IPS-20b (cell line): ENCODE measurements around the gene ZNF333.

ENCODE experiments used
- H3K27ac ChIP-seq: one replicate; pipeline ENCODE4 v1.5.1; 2013; ENCODE audit warnings: low read length
- H3K27me3 ChIP-seq: 2 replicates; pipeline ENCODE4 v1.6.1; 2013; ENCODE audit warnings: mild to moderate bottlenecking, low read length, inconsistent platforms; ENCODE audit not compliant: insufficient read depth
- H3K36me3 ChIP-seq: 2 replicates; pipeline ENCODE4 v1.6.1; 2013; ENCODE audit warnings: low read depth, mild to moderate bottlenecking, inconsistent platforms, low read length, moderate library complexity; ENCODE audit not compliant: insufficient read depth
- H3K4me1 ChIP-seq: 2 replicates; pipeline ENCODE4 v1.6.1; 2013; ENCODE audit warnings: mild to moderate bottlenecking, control low read depth, inconsistent platforms, low read length, moderate library complexity; ENCODE audit not compliant: insufficient read depth
- H3K4me3 ChIP-seq: 2 replicates; pipeline ENCODE4 v1.5.1; 2013; ENCODE audit warnings: mild to moderate bottlenecking, low read length, inconsistent platforms
- H3K9ac ChIP-seq: 2 replicates; pipeline ENCODE4 v1.6.1; 2013; ENCODE audit warnings: low read depth, mild to moderate bottlenecking, inconsistent platforms, low read length, moderate library complexity
- H3K9me3 ChIP-seq: 2 replicates; pipeline ENCODE4 v1.6.1; 2013; ENCODE audit warnings: mild to moderate bottlenecking, low read depth, low read length, inconsistent platforms; ENCODE audit not compliant: insufficient read depth

The ZNF333 gene

GRCh38 chr19:14673088-14673487 lies 16.8 kb upstream of the ZNF333 start:
- H3K36me3 ChIP-seq: no peaks in the 10 kb centered on the region
- H3K27ac ChIP-seq: no peak overlapping the region
- no peaks in the 10 kb centered on the region; the same call in none of the 2 replicates for H3K27me3 ChIP-seq
- no peak overlapping the region for H3K9ac ChIP-seq
- H3K4me1 ChIP-seq: no peaks in the 10 kb centered on the region
- no peaks in the 10 kb centered on the region for H3K9me3 ChIP-seq
- no peak overlapping the region for H3K4me3 ChIP-seq

- no peak within 1 kb of the TSS for H3K27ac ChIP-seq
- H3K27me3 ChIP-seq: no peaks in the 10 kb centered on the region; the same call in none of the 2 replicates
Observed at GRCh38 chr19:14674764-14675163, 15.1 kb upstream of the ZNF333 start, which contains the start of gene ADGRE3. Gene ADGRE3, minus strand, starts transcription at chr19:14674844. Its CDS starts 74 bp downstream, at chr19:14674770.

GRCh38 chr19:14676762-14677161 lies 13.1 kb upstream of the ZNF333 start:
- no peaks in the 10 kb centered on the region; the same call in none of the 2 replicates for H3K27me3 ChIP-seq
- no peaks in the 10 kb centered on the region for H3K36me3 ChIP-seq
- H3K4me3 ChIP-seq: no peak overlapping the region
- H3K27ac ChIP-seq: no peak overlapping the region
- no peaks in the 10 kb centered on the region for H3K4me1 ChIP-seq
- no peak overlapping the region for H3K9ac ChIP-seq
- H3K9me3 ChIP-seq: no peaks in the 10 kb centered on the region

More at GRCh38 chr19:14674764-14675163, 15.1 kb upstream of the ZNF333 start, which contains the start of gene ADGRE3:
- Histone ChIP-seq H3K4me1 (no peaks in the 10 kb centered on the region), H3K9ac (no peak within 1 kb of the TSS), H3K4me3 (no peak within 1 kb of the TSS), H3K36me3 (no peaks in the 10 kb centered on the region), H3K9me3 (no peaks in the 10 kb centered on the region)

DNA sequence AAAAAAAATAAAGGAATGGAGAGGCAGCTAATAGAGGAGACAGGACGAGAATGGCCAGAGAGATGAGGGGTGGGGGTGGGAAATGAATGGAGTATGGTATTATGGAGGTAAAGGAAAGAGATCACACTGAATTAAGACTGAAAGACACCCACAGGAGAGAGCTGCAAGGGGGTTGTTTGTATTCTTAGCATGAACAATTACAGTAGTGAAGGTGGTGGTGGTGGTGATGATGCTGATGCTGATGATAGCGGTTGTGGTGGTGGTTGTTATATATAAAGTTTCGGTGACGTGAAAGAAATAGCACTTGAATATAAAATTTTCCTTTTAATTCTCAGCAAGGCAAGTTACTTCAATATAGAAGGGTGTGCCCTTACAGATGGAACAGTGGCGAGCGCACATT lies 12.4 kb upstream of the ZNF333 start:
- Histone ChIP-seq H3K36me3 (no peaks in the 10 kb centered on the region), H3K4me3 (no peak overlapping the region), H3K4me1 (no peaks in the 10 kb centered on the region), H3K27ac (no peak overlapping the region), H3K27me3 (no peaks in the 10 kb centered on the region; the same call in none of the 2 replicates), H3K9ac (no peak overlapping the region), H3K9me3 (no peaks in the 10 kb centered on the region)

DNA sequence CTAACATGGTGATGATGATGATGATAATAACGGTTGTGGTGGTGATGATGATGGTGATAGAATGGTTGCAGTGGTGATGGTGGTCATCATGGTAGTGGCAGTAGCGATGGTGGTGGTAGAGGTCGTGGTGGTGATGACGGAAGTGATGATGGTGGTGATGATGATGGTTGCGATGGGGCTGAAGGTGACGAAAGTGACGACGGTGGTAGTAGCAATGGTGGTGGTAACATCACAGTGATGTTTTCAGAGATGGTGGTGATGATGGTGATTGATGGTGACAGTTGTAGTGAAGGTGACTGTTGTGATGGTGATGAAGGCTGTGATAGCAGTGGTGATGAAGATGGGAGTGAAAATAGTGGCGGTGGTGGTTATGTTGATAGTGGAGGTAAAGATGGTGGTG lies 11.6 kb upstream of the ZNF333 start:
- Histone ChIP-seq H3K27ac (no peak overlapping the region), H3K4me3 (no peak overlapping the region), H3K9me3 (no peaks in the 10 kb centered on the region), H3K36me3 (no peaks in the 10 kb centered on the region), H3K27me3 (no peaks in the 10 kb centered on the region; the same call in 1 of the 2 replicates), H3K4me1 (no peaks in the 10 kb centered on the region), H3K9ac (no peak overlapping the region)

DNA sequence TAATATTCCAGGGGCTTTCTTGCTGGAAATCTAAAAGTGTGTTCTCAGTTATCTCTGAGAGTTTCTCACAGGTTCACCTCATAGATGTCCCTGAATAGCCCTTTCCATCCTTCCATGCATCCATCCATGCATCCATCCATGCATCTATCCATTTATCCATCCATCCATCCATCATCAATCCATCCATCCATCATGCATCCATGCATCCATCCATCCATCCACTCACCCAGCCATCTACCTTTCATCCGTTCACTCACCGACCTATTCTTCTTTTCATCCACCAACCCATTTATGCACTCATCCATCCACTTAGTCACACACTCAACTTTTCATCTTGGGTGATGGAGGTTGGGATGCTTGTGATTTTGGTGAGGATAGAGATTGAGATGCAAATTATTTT lies 7.8 kb upstream of the ZNF333 start:
- Histone ChIP-seq H3K4me3 (no peak overlapping the region), H3K9ac (no peak overlapping the region)

GRCh38 chr19:14683439-14683838 lies 6.4 kb upstream of the ZNF333 start:
- no peak overlapping the region for H3K4me3 ChIP-seq
- H3K27me3 ChIP-seq: no peaks in the 10 kb centered on the region
- no peaks in the 10 kb centered on the region for H3K9me3 ChIP-seq
- H3K27ac ChIP-seq: no peak overlapping the region
- H3K4me1 ChIP-seq: no peaks in the 10 kb centered on the region
- H3K9ac ChIP-seq: no peak overlapping the region
- no peaks in the 10 kb centered on the region for H3K36me3 ChIP-seq

More for the DNA sequence above, 7.8 kb upstream of the ZNF333 start:
- H3K27ac ChIP-seq: no peak overlapping the region
- no peaks in the 10 kb centered on the region for H3K36me3 ChIP-seq
- no peaks in the 10 kb centered on the region for H3K9me3 ChIP-seq
- no peaks in the 10 kb centered on the region; the same call in 1 of the 2 replicates for H3K27me3 ChIP-seq
- no peaks in the 10 kb centered on the region for H3K4me1 ChIP-seq

GRCh38 chr19:14686411-14686810 lies 3.4 kb upstream of the ZNF333 start:
- Histone ChIP-seq H3K27ac (no peak overlapping the region), H3K9me3 (no peaks in the 10 kb centered on the region), H3K4me1 (no peaks in the 10 kb centered on the region; the same call in 1 of the 2 replicates), H3K4me3 (no peak overlapping the region), H3K9ac (no peak overlapping the region), H3K36me3 (no peaks in the 10 kb centered on the region), H3K27me3 (no peaks in the 10 kb centered on the region)

GRCh38 chr19:14694641-14695266 lies 4.9 kb downstream of the ZNF333 start:
- H3K9ac ChIP-seq: no peak overlapping the region
- peaks cover 26% of the 10 kb centered on the region for H3K36me3 ChIP-seq
- H3K27me3 ChIP-seq: no peaks in the 10 kb centered on the region
- no peak overlapping the region for H3K4me3 ChIP-seq
- no peak overlapping the region for H3K27ac ChIP-seq
- H3K4me1 ChIP-seq: no peaks in the 10 kb centered on the region
- no peaks in the 10 kb centered on the region for H3K9me3 ChIP-seq

DNA sequence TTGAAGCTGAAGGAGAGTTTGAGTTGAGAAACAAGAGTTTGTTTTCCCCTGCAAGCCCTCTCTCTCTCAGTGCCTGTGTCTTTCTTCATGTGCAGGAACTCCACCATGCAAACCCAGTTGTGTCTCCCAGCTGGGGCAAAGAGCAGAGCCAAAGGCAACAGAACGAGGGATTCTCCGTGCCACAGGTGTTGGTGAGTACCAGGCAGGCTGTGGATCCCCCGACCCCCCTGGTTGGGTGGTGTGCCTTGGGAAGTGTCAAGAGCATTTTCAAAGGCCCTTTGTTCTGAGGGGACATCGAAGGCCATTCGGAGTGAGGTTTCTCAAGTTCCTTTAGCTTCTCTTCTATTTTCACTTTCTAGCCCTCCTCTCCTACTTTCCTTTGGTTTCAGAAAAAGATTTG lies 5.6 kb downstream of the ZNF333 start:
- H3K9ac ChIP-seq: no peak overlapping the region
- H3K27ac ChIP-seq: no peak overlapping the region
- no peaks in the 10 kb centered on the region for H3K27me3 ChIP-seq
- no peaks in the 10 kb centered on the region for H3K9me3 ChIP-seq
- peaks cover 33% of the 10 kb centered on the region for H3K36me3 ChIP-seq
- H3K4me1 ChIP-seq: no peaks in the 10 kb centered on the region
- no peak overlapping the region for H3K4me3 ChIP-seq

- H3K36me3 ChIP-seq: peaks cover 63% of the 10 kb centered on the region
- no peak overlapping the region for H3K4me3 ChIP-seq
- H3K9me3 ChIP-seq: no peaks in the 10 kb centered on the region
- H3K27ac ChIP-seq: no peak overlapping the region
- no peak overlapping the region for H3K9ac ChIP-seq
- no peaks in the 10 kb centered on the region for H3K27me3 ChIP-seq
- H3K4me1 ChIP-seq: no peaks in the 10 kb centered on the region
Observed at GRCh38 chr19:14699641-14700040, 9.8 kb downstream of the ZNF333 start.

DNA sequence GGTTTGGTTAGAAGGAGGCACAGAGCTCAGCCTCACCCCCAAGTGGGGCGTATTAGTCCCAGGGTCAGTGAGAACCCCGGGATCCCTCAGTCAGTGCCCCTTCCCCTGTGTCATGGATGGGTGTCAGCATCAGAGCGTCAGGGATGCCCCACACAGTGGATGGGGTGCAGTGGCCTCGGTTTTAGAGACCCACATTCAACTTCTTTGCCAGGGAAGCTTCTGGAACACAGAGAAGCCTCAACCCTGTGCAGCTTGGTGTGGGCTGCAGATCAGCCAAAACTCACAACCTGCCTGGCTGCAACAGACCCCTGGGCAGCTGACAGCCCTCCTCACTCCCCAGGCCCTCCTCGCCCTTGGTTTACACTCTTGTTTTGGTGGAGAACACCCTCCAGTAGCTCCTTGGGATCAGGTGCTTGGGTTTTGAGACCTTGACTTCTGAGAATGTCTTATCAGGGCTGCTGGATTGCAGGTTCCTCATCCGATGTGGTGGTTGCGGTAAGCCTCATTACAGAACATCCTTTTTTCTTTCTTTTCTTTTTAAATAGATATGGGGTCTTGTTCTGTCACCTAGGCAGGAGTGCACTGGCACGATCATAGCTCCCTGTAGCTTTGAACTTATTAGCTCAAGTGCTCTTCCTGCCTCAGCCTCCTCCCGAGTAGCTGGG lies 11.0 kb downstream of the ZNF333 start:
- H3K27ac ChIP-seq: no peak overlapping the region
- H3K4me3 ChIP-seq: no peak overlapping the region
- no peaks in the 10 kb centered on the region for H3K9me3 ChIP-seq
- no peak overlapping the region for H3K9ac ChIP-seq
- no peaks in the 10 kb centered on the region for H3K4me1 ChIP-seq
- peaks cover 60% of the 10 kb centered on the region for H3K36me3 ChIP-seq
- H3K27me3 ChIP-seq: no peaks in the 10 kb centered on the region
